ENCODE results near the gene HHATL.

HHATL gene

GRCh38 chr3:42746455-42747450, 44.2 kb upstream of the HHATL start:
- FAIRE-seq: no peak
- DNase-seq (ENCODE audit: insufficient read length, low spot score): no peak
- TF ChIP-seq CTCF (IDR thresholded peaks at IDR 0.05; ENCODE audit: insufficient read depth, missing control alignments): no peak

- TF ChIP-seq CTCF (IDR thresholded peaks at IDR 0.05; ENCODE audit: insufficient read depth, missing control alignments): no peak
- DNase-seq (ENCODE audit: insufficient read length, low spot score): no peak
- no peak for FAIRE-seq
These were observed 43.3 kb upstream of the HHATL start for GRCh38 chr3:42745776-42746454.

GRCh38 chr3:42745291-42745745, 42.7 kb upstream of the HHATL start:
- no peak for TF ChIP-seq CTCF (IDR thresholded peaks at IDR 0.05; ENCODE audit: insufficient read depth, missing control alignments)
- DNase-seq (ENCODE audit: insufficient read length, low spot score): no peak
- no peak for FAIRE-seq

GRCh38 chr3:42743204-42743995, 40.8 kb upstream of the HHATL start:
- FAIRE-seq (no peak), DNase-seq (ENCODE audit: insufficient read length, low spot score) (no peak)
- no peak for TF ChIP-seq CTCF (IDR thresholded peaks at IDR 0.05; ENCODE audit: insufficient read depth, missing control alignments)

- no peak for TF ChIP-seq CTCF (IDR thresholded peaks at IDR 0.05; ENCODE audit: insufficient read depth, missing control alignments)
- DNase-seq (ENCODE audit: insufficient read length, low spot score) (no peak), FAIRE-seq (no peak)
These were observed 40.1 kb upstream of the HHATL start for GRCh38 chr3:42742688-42743087.

- DNase-seq (ENCODE audit: insufficient read length, low spot score) (no peak), FAIRE-seq (no peak)
- TF ChIP-seq CTCF (IDR thresholded peaks at IDR 0.05; ENCODE audit: insufficient read depth, missing control alignments): no peak
These were observed 39.7 kb upstream of the HHATL start for GRCh38 chr3:42742259-42742658.

Measured in D721Med (cell line).